Loucy (cell line): ENCODE data around the gene UBL7.

Experiments used
- H2AFZ ChIP-seq: fragments of 200-600 bp; sonication (generic); 2 replicates; pipeline ENCODE4 v1.6.0; 2016; ENCODE audit warnings: antibody characterized with exemption, mild to moderate bottlenecking, low read length, moderate library complexity
- H3F3A ChIP-seq: fragments of 200-600 bp; 2 replicates; pipeline ENCODE4 v1.6.0; 2016; ENCODE audit warnings: antibody characterized with exemption, low read depth, mild to moderate bottlenecking
- H3K27me3 ChIP-seq: fragments of 200-600 bp; sonication (generic); 2 replicates; pipeline ENCODE4 v1.6.1; 2014; ENCODE audit warnings: low read length, mild to moderate bottlenecking; ENCODE audit not compliant: insufficient read depth, poor library complexity, severe bottlenecking
- H3K36me3 ChIP-seq: fragments of 200-600 bp; sonication (generic); 2 replicates; pipeline ENCODE4 v1.6.1; 2016; ENCODE audit warnings: low read length; ENCODE audit not compliant: insufficient read depth
- H3K4me1 ChIP-seq: fragments of 200-600 bp; sonication (generic); 2 replicates; pipeline ENCODE4 v1.5.1; 2014; ENCODE audit warnings: low read length, mild to moderate bottlenecking; ENCODE audit not compliant: insufficient read depth, poor library complexity, severe bottlenecking
- H3K4me2 ChIP-seq: fragments of 200-600 bp; sonication (generic); 2 replicates; pipeline ENCODE4 v1.6.0; 2014; ENCODE audit warnings: antibody characterized with exemption, low read length, low read depth, mild to moderate bottlenecking; ENCODE audit not compliant: poor library complexity, severe bottlenecking
- H3K4me3 ChIP-seq: fragments of 200-600 bp; sonication (generic); 2 replicates; pipeline ENCODE4 v1.5.1; 2014; ENCODE audit warnings: low read length, mild to moderate bottlenecking, mixed read lengths; ENCODE audit not compliant: poor library complexity, severe bottlenecking
- H3K79me2 ChIP-seq: fragments of 200-600 bp; sonication (generic); 2 replicates; pipeline ENCODE4 v1.6.1; 2014; ENCODE audit warnings: low read length; ENCODE audit not compliant: insufficient read depth
- H3K9ac ChIP-seq: fragments of 200-600 bp; sonication (generic); 2 replicates; pipeline ENCODE4 v1.6.0; 2014; ENCODE audit warnings: mild to moderate bottlenecking, low read depth, low read length, moderate library complexity; ENCODE audit not compliant: poor library complexity, severe bottlenecking
- H3K9me2 ChIP-seq: fragments of 200-600 bp; sonication (generic); replicated peaks from 2 replicates; pipeline ENCODE4 v1.6.1; 2016; ENCODE audit warnings: low read depth, low read length, mixed read lengths
- H3K9me3 ChIP-seq: fragments of 200-600 bp; sonication (generic); 2 replicates; pipeline ENCODE4 v1.6.1; 2014; ENCODE audit warnings: mild to moderate bottlenecking, antibody characterized with exemption, low read length, low read depth; ENCODE audit not compliant: insufficient read depth
- H4K20me1 ChIP-seq: fragments of 200-600 bp; sonication (generic); 2 replicates; pipeline ENCODE4 v1.6.0; 2014; ENCODE audit warnings: antibody characterized with exemption, low read length, mild to moderate bottlenecking; ENCODE audit not compliant: insufficient read depth, poor library complexity, severe bottlenecking
- EZH2phosphoT487 ChIP-seq: fragments of 200-600 bp; IDR thresholded peaks from 2 replicates; pipeline ENCODE4 v1.6.1; 2018; ENCODE audit warnings: antibody characterized with exemption, mild to moderate bottlenecking, moderate library complexity, borderline replicate concordance
- TF ChIP-seq, protein P1 (sequence below): fragments of 200-600 bp; sonication (generic); conservative IDR thresholded peaks from 2 replicates; pipeline ENCODE4 v1.5.1; 2014; ENCODE audit warnings: mild to moderate bottlenecking, antibody characterized with exemption, low read length

UBL7 gene

DNA sequence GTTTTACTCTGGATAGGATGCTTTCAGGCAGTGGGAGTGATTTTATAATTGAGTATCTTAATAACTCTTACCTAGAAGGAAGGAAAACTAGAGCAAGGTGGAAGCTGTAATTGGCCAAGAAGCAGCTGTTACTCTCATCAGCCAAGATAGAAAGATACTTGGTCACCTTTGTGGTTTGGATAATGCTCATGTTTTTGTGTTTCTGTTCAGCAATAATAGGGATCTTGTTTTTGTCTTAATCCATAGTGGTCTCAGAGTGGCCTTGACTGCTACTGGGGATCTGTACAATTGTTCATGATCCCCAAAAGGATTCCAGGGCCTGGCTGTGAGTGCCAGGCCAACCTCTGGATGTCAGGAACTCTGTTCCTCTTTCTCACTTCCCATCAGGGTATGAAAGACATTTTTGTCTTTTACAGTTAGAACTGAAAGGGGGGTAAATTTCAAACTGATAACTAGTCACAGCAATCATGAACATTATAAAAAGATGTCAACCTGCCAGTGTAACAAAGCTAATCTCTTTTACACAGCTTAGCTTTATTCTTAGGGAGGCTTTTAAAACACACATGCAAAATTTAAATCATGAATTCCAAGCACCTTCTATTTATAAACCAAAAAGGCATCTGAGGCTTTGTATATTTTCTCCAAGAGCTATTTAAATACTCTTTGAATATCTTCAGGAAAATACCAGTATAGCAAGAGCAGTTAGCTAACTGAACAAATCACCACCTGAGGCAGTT is 6.0 kb downstream of the UBL7 start:
- Histone ChIP-seq H3F3A (no peaks in the 10 kb centered on the region; the same call in 1 of the 2 replicates), H3K4me1 (peaks cover 31% of the 10 kb centered on the region), H3K9me2 (no peaks in the 10 kb centered on the region), H3K9ac (peak overlapping the region; percentile 39), H2AFZ (no peak overlapping the region), H3K4me2 (peak overlapping the region; percentile 47), H3K36me3 (peaks cover 5% of the 10 kb centered on the region; the same call in 1 of the 2 replicates), H4K20me1 (no peaks in the 10 kb centered on the region), H3K4me3 (no peak overlapping the region), H3K27me3 (no peaks in the 10 kb centered on the region), H3K9me3 (no peaks in the 10 kb centered on the region), H3K79me2 (no peaks in the 10 kb centered on the region; the same call in 1 of the 2 replicates)
- no peak for TF ChIP-seq EZH2phosphoT487
- TF ChIP-seq, protein P1, sequence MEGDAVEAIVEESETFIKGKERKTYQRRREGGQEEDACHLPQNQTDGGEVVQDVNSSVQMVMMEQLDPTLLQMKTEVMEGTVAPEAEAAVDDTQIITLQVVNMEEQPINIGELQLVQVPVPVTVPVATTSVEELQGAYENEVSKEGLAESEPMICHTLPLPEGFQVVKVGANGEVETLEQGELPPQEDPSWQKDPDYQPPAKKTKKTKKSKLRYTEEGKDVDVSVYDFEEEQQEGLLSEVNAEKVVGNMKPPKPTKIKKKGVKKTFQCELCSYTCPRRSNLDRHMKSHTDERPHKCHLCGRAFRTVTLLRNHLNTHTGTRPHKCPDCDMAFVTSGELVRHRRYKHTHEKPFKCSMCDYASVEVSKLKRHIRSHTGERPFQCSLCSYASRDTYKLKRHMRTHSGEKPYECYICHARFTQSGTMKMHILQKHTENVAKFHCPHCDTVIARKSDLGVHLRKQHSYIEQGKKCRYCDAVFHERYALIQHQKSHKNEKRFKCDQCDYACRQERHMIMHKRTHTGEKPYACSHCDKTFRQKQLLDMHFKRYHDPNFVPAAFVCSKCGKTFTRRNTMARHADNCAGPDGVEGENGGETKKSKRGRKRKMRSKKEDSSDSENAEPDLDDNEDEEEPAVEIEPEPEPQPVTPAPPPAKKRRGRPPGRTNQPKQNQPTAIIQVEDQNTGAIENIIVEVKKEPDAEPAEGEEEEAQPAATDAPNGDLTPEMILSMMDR: no peak

DNA sequence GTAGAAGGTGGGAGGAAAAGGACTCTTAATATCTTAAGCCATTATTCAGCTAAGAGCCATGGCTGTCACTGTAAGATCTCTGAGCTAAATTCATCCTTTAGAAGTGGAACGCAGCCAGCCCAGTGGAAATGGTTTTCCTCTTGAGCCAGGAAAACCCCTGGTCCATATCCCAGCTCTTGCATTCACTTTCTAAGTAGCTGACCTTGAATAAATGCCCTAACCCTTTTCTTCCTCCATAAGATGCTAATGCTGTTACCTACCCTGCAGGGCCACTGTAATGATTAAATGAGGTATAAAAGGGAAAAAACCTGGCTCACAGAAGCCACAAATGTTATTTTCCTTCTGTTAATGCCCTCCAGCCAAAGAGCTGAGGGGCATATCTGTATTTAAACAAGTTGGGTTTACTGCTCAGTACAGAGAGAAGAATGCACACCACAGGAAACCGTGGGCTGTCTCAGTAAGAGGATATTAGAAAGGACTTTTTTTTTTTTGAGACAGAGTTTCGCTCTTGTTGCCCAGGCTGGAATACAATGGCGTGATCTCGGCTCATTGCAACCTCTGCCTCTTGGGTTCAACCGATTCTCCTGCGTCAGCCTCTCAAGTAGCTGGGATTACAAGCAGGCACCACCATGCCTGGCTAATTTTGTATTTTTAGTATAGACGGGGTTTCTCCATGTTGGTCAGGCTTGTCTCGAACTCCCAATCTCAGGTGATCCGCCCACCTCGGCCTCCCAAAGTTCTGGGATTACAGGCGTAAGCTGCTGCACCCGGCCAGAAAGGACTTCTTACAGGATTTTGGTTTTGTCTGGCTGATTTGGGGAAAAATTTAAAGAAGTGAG is 6.8 kb downstream of the UBL7 start:
- H3K36me3 ChIP-seq: peaks cover 10% of the 10 kb centered on the region; the same call in 1 of the 2 replicates

More for the DNA sequence above, 6.8 kb downstream of the UBL7 start:
- Histone ChIP-seq H3K9ac (peak overlapping the region; percentile 39), H2AFZ (no peak overlapping the region), H3K79me2 (no peaks in the 10 kb centered on the region), H3F3A (no peaks in the 10 kb centered on the region; the same call in 1 of the 2 replicates), H3K4me3 (peak overlapping the region; percentile 38), H3K4me2 (peak overlapping the region; percentile 47), H3K27me3 (no peaks in the 10 kb centered on the region), H3K4me1 (peaks cover 31% of the 10 kb centered on the region), H3K9me2 (no peaks in the 10 kb centered on the region), H3K9me3 (no peaks in the 10 kb centered on the region), H4K20me1 (no peaks in the 10 kb centered on the region)
- no peak for TF ChIP-seq EZH2phosphoT487
- TF ChIP-seq, protein P1: no peak
